HG03060 (cell line): ENCODE data around the gene SLC5A9.
A peak's percentile ranks its signal among the peaks of the same experiment; 100 is the strongest.

ENCODE experiments used
- ATAC-seq: cut with Tn5 transposase; IDR thresholded peaks from one replicate; pipeline ENCODE4 v1.9.1; 2021; ENCODE audit warnings: low read depth, moderate number of reproducible peaks; ENCODE audit not compliant: unreplicated experiment

SLC5A9 gene

DNA sequence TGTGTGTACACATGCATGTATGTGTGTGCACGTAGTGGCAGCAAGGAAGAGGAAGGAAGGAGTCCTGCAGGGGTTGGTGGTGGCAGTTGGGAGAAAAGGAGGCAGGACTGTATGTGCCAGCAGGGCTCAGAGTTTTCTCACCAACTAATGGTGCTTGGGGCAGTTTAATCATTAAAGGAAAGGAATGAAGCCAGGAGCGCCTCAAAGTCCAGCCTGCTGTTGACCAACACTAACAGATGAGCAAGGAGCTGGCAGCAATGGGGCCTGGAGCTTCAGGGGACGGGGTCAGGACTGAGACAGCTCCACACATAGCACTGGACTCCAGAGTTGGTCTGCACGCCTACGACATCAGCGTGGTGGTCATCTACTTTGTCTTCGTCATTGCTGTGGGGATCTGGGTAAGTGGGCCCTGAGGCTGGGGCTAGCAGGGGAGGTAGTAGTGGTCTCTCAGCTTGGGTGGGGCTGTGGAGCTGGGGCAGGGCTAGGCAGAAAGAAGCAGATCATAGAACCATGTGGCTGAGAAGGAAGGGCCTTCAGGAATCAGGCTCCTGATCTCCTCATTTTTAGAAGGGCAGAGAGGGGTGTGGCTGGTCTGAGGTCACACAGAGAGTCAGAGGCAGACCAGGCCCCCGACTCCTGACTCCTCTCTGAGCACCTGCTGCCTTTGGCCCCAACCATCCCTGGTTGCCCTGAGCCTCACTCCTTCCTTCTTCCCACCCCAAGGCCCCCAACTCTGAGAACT lies at the start of gene SLC5A9:
TSS of gene SLC5A9 (plus strand) at position 216 of the 742 bp plus-strand sequence. CDS start at position 237, 21 bp downstream.
- no peak for ATAC-seq

DNA sequence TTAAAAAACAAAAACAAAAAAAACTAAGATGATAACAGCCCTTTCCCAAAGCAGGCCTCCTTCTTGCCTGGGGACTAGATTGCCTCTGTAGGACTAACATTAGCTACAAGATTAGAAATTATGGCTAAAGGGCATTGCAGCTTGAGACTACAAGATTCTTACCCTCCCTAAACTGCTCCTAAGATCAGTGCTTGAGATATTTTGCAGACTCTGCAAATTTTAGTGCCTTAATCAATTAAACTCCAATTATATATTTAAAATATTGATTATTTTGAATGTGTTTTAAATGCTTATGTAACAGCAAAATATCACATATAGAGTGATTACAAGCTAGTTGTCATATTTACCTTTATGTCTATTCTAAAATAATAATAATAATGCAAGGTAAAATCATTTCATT lies 47.4 kb upstream of the SLC5A9 start:
- no peak for ATAC-seq

DNA sequence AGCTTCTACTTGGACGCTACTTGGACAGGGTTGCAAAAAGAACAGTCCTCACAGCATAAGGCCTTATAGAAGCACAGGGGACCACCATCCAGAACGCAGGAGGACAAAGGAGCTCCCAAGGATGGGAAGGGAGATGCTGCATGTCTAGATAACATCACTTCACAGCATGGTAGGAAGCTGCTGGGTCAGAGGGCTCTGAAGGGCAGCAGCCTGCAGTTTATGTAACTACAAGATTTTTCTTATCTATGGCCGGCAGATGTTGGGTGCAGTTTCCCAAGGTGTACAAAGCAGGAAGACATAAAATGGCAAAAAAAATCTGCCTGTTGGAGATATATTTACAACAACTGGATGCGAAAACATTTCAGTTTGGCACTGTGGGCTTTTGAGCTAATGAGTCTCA lies 45.3 kb upstream of the SLC5A9 start:
- no peak for ATAC-seq

DNA sequence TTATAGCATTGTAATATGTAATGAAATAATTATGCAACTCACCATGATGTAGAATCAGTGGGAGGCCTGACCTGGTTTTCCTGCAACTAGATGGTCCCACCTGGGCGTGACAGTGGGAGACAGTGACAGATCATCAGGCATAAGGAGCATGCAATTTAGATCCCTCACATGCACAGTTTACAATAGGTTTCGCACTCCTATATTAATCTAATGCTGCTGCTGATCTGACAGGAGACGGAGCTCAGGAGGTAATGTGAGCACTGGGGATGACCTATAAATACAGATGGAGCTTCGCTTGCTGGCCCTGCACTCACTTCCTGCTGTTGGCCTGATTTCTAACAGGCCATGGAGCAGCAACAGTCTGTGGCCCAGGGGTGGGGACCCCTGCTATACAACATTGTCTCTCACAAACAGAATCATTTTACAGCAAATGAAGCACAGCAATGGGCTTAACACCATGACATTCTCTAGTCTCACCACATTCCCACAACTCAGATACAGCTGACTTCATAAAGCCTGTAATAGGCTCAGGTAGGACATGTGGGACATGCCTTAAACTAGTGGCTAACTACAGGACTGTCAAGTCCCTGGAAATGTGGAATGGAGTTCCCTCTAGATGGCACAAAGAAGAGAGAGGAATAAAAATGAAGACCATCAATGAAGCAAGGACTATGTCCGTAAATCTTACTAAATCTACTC lies 40.7 kb upstream of the SLC5A9 start:
- no peak for ATAC-seq

DNA sequence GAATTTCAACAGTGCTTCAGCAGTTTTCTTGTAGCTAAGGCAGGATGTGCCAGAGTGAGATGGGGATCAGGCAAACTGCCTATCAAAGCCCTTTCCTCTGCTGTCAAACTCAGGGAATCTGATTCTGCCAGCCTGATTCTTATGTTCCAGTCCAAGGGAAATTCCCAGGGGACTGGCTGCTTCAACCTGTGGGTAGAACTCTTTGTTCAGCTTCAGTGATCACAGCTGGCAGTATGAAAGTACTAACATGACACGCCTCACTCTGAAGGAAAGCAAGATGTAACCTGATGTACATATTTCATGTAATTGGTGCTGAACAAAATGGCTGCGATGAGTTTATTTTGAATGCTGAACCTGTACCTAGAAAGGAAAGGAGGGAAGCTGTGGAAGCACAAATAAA lies 40.1 kb upstream of the SLC5A9 start:
- peak; percentile 64 for ATAC-seq

DNA sequence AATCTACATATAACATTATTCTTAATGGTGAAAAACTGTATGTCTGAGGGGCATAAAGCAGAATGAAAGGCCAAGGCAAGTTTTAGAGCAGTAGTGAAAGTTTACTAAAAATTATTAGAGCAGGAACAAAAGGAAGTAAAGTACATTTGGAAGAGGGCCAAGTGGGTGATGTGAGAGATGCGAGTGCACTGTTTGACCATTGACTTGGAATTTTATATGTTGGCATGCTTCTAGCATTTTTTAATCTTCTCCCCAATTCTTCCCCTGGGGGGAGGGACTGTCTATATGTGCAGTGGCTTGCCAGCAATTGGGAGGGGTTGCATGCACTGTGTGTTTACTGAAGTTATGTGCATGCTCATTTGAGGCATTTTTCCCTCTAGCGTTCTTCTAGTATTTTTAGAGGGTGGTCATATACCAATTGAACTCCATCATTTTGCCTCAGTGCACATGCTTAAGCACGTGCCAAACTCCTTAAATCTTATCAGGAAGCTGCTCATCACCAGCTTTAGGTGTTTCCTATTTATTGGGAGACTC lies 36.1 kb upstream of the SLC5A9 start:
- ATAC-seq, result no peak

DNA sequence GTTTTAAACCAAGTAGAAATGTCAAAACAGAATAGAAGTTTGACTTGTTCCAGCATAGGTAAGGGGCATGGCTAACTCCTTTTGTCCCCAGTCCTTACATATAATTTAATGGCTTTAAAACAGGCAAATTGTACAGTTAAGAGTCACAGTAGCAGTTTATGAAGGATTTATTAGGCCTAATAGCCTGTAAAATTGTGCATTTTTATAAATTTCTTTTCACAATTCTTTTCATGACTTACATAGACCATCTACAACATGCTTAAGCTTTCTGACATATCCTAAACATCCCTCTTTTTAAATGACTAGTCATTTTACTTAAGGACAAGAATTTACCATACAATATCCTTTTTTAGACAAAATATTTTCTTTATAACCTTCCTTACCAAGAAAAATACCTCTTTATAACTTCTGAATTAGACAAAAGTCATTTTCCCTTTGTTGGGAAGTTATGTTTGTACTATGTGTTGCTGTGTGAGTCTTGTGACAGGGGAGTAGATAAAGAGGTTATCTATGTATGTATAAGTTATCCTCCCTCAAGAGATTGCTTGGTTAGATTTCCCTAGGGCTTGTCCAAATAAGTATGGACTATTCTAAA lies 34.5 kb upstream of the SLC5A9 start:
- ATAC-seq, result no peak

DNA sequence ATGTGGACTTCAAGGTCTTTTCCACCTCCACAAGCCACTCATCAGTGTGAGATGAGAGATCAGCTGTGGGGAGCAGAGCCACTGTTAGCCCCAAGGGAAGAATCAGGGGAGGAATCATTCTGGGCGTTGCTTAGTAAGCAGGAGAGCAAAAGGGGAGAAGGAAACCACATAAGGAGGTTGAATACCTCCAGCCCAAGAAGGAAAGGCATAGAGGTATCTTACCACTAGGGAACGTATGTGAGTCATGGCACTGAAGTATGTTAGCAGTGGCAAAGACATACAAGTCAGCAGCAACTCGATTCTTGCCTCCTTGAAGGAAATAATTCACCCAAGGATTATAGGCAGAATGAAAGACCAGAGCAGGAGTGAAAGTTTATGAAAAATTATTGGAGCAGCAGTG lies 31.6 kb upstream of the SLC5A9 start:
- ATAC-seq, result no peak

DNA sequence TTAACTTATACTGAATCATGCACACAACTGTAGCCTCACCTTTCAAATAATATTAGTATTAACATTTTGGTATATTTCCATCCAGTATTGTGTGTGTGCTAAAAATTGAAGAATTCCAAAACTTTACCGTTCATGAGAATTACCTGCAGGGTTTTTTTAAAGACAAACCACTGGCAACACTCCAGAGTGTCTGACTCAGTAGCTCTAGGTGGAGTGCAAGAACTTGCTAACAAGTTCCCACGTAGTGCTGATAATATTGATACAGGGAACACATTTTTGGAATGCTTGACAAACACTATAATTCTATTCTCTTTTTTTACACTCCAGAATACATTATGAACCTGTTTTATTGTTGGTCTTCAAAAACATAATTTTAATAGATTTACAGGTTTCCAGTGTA lies 27.7 kb upstream of the SLC5A9 start:
- no peak for ATAC-seq

DNA sequence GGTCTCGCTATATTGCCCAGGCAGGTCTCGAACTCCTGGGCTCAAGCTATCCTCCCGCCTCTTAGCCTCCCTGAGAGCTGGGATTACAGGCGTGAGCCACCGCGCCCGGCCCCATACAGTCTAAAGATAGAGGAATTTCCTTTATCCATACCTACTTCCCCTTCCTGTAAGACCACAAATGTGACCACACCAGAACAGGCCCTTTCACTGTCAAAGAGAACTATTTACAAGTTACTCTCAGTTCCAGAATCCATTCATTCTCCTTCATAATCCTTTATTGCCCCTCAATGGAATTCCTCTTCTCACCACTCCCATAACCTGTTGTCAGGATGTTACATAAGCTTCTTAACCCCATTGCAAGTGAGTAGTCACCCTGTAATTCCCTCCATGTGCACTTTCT lies 26.3 kb upstream of the SLC5A9 start:
- no peak for ATAC-seq

DNA sequence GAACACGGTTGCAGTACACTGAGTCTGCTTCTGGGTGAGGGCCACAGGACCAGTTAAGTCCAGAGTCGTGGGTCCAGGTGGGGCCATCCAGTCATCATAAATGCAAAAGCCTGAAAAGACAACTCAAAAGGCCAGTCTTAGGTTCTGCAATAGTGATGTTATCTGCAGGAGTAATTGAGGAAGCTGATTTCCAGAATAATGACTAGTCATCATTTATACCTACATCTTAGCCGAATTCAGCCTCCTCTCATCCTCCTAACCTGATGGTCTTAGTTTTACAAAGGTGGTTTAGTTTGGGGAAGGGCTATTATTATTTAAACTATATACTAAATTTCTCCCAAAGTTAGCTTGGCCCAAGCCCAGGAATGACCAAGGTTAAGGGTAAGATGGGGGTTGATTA lies 23.5 kb upstream of the SLC5A9 start:
- no peak for ATAC-seq

DNA sequence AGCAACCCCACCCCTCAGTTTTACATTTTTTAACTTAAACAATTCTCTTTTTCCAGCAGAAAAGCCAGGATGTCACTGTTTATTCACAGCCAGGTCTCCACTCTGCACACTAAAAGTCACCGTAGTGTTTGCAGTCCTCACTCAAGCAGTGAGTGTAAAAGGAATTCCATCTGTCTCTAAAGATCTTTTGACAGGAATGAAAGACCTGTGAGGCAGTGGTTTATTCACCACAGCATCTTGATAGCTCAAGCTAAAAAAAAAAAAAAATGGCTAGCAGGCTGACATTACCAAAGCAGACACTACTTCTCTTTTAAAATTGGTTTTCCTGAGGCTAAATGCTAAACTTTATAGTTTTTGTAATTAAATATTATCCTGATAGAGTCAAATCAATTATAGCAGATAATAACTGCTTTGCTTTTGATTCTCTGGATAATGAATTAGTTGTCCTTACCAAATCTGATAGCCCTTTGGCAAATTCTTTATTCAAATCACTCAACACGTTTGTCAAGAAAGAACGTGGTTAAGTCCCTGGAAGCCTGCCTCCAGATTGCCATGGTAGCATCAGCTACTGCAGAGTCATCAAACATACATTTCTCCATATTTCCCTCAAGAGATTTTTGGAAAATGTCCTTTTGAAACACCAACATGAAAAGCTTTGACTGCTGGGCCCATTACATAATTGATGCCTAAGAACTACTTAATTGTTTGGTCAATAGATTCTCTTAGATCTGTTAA lies 22.2 kb upstream of the SLC5A9 start:
- no peak for ATAC-seq

DNA sequence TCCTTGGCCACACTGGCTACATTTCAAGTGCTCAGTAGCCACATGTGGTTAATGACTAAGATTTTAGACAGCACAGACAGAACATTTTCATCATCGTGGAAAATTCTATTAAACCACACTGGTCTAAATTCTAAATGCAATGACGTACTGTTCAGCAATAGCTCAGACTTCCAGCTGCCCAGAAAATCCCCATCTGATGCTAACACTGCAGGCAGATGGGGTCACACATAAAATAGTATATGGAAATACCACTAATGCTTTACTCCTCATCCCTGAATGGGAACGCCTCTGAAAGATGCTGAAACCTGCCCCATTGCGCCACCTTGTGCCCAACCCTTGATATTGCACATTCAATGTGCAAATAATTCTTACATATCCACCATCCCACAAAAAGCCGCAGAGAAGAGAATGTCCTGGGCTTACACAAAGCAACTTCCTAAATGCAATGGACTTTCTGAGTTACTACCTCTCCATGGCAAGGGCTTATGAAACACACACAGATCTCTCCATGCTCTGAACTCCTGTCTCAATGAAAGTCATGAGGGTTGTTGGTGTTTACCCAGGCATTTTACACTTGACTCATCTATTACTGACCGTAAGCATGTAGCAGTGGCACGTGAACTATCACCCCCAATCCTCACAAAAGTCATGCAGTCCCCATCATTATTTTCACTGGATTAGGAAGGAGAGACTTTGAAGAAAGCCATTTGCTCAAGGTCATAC lies 20.3 kb upstream of the SLC5A9 start:
- ATAC-seq, result no peak

DNA sequence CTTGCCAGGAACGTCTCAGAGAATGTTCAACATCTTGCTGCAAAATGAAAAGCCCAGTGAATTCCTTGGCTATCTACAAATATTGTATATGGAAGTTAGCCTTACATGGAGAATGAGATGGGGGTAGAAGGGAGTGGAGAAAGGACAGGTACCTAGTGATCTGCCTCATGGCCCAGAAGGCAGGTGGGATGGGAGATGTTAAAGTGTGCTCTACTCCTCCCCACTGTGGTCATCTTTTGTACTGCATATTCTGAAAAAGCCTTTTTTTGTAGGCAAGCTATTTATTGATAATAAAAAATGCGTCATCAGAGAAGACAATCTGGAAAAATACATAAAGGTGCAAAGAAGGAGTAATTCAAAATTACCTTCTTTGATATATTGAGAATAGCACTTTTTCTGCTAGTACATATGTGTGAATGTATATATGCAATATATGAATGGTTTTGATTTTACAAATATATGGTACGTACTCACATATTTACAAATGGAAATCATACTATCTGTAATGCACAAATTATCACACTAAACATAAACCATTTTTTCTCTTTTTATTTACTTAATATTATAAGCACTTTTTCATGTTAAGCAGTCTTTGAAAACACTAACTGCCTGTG lies 19.1 kb upstream of the SLC5A9 start:
- no peak for ATAC-seq

DNA sequence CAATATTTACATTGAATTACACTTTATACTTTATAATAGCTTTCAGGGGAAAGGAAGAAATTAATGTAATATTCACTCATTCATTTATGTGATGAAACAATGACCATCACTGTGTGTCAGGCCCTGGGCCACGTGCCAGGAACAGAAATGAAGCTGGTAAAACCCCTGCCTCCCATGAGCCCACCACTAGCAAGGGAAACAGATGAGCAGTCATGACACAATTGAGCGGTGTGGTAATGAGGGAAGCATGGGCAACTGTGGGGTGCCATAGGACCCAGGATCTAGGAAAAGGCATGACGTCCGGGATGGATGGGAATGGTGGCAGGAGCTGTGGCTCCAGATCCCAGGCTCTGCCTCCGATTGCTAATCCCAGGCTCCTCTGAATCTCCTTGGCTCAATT lies 17.0 kb upstream of the SLC5A9 start:
- ATAC-seq, result no peak

DNA sequence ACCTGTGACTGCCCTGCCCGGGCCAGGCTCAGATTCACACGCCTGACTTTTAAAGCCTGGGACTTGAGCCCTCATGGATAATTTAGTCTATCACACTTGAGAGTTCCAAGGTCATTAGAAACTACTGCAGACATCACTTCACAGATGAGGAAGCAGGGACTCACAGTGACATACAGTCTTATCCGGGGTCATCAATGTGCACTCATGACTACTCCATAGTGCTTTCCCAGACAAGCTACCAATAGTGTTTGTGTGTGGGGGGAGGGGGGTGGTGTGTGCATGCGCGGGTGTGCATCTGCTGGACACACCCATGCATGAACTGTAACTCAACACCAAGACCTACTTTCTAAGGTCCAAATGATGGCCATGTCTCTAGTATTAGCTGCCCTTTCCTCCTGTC lies 16.1 kb upstream of the SLC5A9 start:
- no peak for ATAC-seq

DNA sequence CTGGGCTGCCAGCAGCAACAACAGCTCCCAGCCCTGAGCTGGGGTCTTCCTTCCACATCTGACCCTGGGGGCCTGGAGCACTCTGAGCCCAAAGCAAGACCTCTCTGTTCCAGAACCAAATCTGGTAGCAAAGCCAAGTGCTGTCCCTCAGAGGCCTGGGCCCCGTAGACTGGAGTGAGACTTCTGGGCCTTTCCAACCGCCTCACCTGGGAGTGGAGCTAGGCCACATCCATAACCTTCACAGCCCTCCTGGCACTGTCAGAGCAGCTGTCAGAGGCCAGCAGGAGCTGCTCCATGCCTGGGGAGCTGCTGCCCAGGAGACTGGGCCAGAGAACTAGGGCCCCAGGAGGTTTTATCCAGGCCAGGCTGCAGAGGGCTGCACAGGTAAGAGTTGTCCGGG lies 15.4 kb upstream of the SLC5A9 start:
- ATAC-seq, result no peak

DNA sequence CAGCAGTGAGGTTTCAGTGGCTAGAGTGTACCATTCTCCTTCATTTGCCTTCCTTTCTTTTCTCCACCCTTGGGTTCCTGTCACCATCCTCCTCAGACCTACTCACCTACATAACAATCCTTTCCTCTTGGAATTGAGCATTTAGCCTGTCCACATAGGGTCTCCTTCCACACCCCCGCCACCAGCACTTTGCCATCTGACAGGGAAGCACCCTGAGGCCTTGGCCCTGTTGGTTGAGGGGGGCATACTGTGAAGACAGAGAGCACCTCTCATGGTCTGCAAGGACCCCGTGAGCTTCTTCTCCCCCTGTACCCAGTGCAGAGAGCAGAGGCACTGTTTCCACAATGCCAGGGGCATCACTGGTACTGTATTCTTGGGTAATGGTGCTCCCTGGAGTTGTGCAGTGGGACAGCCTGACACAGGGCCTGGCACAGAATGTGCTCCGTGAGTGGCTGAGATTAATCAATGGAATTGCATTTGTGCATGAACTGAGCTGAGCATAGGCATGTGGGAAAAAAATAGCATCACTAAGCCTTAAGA lies 14.9 kb upstream of the SLC5A9 start:
- ATAC-seq, result no peak

DNA sequence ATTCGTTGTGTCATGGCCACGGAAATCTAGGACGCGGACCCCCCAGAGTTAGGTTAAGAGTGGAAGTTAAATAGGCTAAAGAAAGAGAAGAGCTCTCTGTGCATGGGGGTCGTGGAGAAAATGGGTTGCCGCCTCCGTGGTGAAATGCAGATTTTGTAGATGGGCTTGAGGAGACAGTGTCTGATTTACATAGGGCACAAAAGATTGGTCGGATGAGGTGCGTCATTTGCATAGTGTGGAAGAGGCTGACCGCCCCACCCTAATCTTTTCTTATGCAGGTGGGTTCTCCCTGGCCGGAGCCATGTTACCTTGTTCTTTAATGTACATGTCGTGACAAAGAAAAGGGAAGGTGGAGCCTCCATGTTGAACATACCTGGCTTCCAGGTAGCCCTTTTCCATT lies 14.3 kb upstream of the SLC5A9 start:
- ATAC-seq, result no peak

DNA sequence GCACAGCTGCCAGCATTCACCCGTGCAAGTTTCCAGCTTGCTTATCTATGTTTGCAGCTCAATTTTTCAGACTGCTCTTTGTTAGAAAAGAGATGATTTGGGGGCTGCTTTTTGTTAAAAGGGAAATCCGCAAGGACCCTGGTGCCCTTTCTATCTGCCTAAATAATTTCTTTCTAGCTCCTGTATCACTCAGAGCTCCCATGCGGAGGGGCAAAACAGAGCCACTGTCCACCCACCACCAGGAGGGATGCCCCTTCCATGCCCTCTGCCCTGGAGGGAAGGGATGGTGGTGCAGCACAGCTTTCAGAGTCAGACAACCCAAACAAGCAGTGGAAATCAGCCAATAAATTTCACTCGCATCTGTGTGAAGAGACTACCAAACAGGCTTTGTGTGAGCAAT lies 13.9 kb upstream of the SLC5A9 start:
- ATAC-seq, result no peak
